Measurements from ENCODE around the gene CCDC187.
"Not testable (repeated sequence)": the region's sequence is repeated elsewhere in the genome, so short reads cannot be mapped to it uniquely, and the experiment has no call there.

Gene CCDC187

DNA sequence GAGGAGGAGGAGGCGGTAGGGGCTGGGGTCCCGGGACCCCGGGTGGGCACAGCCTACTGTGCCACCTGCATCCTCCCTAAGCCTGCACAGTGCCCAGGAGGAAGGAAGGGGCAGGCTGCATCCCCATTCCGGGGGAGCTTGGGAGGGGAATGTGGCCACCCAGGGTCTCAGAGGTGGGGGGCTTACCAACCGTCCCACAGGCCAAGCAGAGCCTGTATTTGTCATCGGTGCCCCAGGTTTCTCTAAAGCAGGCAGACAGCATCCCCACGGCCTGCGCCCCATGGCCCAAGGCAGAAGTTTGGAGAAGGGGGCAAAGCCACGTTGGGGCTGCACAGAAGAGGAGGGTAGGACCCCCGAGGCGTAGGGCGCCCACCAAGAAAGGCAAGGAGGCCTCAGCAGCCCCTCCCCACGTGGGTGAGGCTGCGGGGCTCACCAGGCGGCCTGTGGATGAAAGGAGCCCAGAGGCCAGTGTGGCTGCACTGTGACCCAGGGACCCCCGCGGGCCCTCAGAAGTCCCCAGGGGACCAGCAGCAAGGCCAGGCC lies 22.9 kb upstream of the CCDC187 start:
- DNase-seq, result no peak

DNA sequence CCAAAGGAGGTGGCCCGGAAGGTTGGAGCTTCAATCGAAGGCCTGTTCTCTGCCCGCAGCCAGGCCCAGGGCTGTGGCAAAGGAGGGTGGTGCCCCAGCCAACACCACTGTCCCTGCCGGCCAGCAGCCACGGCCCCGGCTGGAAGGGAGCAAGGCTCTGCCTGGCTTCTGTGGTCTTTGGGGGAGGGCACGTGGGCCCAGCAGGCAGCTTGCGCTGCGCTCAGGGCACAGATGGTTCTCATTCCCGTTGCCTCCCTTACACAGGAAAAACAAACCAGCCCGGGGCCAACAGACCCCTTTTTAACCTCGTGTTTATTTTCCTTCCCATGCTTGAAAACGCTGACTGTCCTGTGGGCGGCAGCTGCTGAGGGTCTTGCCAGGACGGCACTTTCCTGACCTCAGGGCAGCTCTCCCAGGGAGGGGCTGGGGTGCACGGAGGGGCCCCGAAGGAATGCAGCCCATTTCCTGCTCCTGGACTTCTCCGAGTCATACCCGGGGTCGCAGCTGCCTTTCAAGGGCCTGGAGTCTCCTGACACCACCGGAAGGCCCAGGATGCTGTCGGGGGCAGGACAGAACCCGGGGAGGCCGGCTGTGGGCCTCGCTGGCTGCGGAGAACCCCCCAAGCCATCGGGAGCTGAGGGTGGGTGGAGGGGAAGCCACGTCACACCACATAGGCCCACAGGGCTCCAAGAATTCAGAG lies 22.3 kb upstream of the CCDC187 start:
- DNase-seq, result no peak

DNA sequence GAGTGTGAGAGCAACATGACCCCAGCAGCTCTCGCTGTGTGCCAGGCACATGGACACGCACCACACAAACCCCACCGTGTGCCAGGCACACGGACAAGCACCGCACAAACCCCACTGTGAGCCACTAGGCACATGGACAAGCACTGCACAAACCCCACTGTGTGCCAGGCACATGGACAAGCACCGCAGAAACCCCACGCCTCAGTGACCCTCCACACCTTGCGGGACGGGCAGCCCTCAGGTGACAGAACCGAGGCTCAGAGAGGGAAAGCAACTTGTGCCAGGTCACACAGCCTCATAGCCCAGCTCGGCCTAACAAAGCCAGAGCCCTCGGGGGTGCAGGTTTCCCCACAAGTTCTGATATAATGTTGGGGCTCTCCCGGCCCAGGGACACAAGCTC lies 21.5 kb upstream of the CCDC187 start:
- DNase-seq, result no peak

DNA sequence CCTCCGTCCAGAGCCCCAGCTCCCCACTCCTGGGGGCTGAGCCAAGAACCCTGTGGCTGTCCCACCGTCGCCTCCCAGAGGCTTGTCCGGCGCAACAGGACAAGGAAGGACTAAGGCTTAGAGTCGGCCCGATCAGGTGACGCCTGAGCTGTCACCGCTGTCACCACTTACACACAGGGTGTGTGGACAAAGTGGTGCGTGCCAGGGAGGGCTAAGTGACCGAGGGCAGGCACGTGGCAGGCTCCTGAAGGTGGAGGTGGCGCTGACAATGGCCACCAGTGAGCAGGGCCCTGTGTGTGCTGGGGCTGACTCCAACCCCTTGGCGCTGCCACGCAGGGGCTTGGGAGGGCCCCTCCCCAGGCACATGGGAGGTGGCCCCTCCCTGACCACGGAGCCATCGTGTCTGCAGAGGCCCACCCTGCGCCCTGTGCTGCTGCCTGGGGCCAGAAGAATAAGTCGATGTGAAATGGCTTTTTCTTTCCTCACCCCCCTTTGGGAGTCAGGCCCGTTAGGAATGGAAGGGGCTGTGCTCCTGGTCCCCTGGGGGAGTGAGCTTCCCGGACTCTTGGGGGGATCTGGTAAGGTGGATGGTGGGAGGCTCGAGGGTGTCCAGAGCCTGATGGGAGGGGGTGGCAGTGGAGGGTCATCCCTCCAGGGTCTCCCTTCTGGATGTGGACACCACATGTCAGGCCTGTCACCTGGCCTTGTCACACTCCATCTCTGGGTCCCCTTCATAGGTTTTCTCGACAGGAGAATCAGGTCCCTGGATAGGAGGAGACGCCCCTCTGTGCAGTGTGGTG lies 20.8 kb upstream of the CCDC187 start:
- no peak for DNase-seq

DNA sequence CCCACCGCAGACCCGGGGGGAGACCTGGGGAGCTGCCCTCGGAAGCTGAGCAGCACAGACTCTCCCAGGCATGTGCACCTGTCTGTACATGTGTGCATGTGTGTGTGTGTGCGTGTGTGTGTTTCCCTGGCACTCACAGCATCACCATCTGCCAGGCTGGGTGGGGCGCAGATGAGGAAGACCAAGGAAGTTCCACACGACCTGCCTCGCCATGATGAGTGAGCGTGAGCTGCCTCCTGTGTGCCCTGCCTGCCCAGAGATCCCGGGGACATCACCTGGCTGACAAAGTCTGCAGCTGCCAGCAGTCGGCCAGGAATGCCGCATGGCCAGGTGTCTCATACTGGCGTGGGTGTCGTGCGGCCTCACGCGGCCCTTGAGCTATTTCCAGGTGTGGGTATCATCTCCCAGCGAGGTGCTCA lies 19.5 kb upstream of the CCDC187 start:
- no peak for DNase-seq

DNA sequence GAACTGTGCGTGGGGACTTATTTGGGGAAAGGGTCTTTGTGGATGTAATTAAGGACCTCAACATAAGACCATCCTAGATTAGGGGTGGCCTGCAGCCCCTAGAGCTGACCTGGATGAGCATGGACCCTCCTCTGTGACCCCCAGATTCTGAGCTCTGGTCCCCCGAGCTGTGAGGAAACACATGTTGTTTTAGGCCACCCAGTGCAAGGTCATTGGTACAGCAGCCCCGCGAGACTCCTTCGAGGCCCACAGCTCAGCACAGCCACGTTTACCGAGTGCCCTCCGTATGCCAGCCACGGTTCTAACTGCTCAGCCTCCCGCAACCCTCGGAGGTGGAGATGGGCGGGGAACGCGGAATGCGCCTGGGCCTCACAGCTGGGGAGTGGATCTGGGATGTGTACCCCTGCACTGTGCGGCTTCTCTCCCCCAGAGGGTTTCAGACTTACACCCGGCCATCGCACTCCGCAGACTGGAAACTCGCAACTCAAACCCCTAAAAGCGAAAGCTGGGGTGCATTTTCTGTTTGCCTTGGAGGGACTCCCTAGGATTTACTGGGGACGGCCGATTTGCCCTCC lies 18.9 kb upstream of the CCDC187 start:
- DNase-seq, result no peak

DNA sequence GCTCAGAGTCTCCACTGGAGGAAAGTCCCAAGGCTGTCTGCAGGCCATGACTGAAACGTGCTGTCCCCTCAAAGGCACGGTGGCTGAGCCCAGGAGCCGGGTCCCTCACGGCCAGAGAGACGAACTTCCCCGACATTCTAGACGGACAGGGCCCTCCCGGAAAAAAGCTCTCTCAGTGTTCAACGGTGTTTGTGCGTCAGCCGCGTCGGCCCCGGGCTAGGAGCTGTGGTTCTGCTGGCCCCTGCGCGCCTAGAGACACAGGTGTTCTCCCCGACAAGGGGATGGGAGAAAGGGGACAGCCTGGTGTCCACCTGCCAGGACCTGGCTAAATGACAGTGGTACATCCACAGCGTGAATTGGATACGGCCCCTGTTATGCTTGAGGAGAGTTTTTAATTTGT lies 17.7 kb upstream of the CCDC187 start:
- DNase-seq, result no peak

DNA sequence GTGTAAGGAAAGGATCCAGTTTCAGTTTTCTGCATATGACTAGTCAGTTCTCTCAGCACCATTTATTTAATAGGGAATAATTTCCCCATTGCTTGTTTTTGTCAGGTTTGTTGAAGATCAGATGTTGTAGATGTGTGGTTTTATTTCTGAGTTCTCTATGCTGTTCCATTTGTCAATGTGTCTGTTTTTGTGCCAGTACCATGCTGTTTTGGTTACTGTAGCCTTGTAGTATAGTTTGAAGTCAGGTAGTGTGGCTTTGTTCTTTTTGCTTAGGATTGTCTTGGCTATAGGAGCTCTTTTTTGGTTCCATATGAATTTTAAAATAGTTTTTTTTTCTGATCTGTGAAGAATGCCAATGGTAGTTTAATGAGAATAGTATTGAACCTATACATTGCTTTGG lies 17.1 kb upstream of the CCDC187 start:
- not testable (repeated sequence) for DNase-seq

DNA sequence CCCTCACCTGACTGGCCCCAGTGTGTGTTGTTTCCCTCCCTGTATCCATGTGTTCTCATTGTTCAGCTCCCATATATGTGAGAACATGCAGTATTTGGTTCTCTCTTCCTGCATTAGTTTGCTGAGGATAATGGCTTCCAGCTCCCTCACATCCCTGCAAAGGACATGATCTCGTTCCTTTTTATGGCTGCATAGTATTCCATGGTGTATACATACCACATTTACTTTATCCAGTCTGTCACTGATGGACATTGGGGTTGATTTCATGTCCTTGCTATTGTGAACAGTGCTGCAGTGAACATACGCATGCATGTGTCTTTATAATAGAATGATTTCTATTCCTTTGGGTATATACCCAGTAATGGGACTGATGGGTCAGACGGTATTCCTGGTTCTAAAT lies 16.1 kb upstream of the CCDC187 start:
- DNase-seq, result not testable (repeated sequence)

DNA sequence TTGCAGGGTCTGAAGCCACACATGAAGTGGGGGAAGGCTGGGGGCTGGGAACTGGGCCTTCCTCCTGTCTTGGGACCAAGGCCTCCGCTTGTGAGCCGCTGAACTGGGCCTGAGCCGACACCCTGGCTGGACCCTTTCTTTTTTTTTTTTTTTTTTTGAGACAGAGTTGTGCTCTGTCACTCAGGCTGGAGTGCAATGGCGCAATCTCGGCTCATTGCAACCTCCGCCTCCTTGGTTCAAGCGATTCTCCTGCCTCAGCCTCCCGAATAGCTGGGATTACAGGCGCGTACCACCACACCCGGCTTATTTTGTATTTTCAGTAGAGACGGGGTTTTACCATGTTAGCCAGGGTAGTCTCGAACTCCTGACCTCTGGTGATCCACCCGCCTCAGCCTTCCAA lies 15.3 kb upstream of the CCDC187 start:
- DNase-seq, result not testable (repeated sequence)

DNA sequence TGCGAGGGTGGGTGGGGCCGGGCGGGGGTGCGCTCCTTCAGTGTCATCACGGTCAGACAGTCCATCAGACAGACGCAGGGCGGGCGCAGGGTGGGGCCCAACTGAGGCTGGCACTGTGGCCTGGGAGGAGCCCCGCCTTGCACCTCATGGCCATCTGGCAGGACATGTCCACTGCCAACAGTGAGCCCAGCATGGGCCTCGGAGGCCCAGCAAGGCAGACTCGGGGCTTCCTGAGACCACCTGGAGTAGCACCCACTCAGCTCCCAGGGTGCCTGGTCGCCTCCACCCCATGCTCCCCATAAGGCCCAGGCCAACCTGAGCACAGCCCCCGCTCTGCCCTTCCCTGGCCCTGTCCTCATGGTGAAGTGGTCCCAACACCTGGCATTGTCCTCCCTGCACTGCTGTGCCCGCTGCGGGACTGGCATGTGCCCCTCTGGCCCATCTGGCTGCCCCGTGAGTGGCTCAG lies 14.9 kb upstream of the CCDC187 start:
- no peak for DNase-seq

DNA sequence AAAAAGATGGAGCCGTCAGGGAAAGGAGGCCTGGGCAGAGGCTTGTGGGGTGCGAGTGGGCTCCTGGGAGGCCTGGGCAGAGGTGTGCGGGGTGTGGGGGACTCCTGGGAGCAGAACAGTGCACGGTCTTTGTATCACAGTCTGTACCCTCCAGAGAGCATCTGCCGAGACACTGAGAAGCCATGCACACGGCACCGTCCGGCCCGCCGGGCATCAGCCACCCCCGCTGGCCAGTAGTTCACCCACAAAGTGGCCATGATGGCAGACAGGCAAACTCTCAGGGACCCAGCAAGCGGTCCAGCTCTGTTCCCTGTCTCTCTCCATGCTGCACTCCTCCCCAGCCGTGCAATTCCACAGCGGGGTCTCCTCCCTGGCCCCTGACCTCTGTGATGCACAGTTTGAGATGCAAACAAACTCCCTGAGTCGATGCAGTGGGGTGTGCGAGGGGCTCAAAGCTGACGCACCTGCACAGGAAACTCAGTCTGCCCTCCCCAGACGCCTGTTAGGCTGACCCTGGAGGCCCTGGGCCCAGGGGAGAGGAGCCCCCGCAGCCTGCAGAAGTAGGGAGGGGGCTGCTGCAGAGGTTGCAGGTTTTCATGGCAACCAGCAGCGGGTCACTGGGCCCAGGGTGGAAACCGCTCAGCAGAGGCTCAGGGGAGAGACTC lies 14.3 kb upstream of the CCDC187 start:
- DNase-seq, result no peak

DNA sequence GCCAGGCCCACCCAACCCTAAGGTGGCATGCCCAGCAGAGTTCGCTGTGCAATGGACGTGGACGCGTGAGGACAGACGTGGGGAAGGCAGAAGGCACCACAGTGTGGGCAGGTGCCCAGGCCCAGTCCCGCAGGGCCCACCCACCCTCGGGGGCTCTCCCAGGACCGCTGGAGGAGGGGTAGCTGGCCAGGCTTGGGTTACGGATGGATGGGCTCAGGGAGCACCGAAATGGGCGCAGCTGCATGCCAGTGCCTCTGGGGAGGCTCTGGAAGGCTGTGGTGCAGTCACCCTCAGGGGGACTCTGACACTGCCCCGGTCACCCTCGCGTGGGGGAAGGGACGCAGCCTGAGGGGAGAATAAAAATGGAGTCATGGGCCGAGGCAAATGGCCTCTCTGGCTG lies 13.8 kb upstream of the CCDC187 start:
- DNase-seq, result no peak

DNA sequence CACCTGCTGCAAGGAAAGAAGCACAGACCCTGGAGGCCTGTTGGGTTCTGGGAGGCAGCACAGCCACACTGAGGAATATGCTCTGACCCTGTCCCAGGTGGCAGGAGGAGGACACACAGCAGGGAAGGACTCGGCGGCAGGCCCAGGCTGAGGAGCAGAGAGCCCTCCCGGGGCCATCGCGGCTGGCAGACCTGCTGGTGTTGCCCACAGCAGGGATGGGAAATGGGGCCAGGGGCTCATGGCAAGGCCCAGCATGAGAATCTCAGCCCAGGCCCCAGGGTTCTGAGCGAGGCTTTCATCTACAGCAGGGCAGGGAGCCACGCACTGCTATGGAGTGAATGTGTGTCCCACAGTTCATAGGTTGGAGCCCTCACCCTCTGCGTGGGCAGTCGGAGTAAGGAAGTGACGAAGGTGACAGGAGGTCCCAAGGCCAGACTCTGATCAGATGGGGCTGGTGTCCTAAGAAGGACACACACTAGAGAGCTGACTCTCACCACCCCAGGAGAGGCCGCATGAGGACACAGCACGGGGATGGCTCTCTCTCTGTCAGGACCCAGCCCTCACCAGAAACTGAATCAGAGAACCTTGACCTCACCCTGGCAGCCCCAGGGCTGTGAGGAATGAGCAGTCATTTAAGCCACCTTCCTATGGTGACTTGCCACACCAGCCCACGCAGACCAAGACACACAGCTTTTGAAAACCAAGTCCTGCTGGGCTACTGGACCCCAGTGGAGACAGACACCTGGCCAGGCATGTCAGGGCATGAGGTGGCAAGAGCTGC lies 13.2 kb upstream of the CCDC187 start:
- no peak for DNase-seq

DNA sequence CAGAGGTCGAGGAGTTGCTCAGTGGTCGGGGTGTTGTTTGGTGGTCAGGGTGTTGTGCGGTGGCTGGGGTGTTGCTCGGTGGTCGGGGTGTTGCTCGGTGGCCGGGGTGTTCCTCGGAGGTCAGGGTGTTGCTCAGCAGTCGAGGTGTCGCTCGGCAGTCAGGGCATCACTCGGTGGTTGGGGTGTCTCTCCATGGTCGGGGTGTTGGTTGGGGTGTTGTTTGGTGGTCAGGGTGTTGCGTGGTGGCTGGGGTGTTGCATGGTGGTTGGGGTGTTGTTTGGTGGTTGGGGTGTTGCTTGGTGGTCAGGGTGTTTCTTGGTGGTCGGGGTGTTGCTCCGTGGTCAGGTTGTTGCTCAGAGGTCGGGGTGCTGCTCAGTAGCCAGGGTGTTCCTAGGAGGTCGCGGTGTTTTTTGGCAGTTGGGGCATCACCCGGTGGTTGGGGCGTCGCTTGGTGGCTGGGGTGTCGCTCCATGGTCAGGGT lies 12.4 kb upstream of the CCDC187 start:
- DNase-seq, result no peak

DNA sequence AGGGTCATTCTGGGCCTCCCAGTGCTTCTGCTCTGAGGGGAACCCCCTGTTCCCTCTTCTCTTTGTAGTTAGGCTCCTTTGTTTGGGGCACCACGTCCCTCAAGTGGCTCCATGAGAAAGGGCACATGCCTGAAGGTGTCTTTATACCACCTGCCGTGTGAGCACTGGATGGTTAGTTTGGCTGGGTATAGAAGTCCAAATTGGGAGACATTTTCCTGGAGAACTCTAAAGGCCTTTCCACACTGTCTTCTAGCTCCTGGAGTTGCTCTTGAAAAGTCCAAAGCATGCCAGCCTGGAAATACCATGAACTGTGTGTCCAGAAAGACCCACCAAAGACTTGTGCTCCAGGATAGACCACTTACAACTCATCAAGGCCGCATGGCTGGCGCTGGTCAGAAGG lies 11.1 kb upstream of the CCDC187 start:
- no peak for DNase-seq

DNA sequence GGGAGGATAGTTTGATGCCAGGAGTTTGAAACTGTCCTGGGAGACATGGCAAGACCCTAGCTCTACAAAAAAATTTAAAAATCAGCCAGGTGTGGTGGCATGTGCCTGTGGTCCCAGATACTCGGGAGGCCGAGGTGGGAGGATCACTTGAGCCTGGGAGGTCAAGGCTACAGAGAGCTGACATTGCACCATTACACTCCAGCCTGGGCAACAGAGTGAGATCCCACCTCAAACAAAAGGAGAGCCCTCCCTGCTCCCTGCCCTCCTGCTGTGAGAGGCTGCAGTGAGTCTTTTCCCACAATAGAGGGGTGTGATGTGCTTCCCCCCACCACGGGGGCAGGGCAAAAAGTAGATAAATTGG lies 10.1 kb upstream of the CCDC187 start:
- DNase-seq, result no peak

DNA sequence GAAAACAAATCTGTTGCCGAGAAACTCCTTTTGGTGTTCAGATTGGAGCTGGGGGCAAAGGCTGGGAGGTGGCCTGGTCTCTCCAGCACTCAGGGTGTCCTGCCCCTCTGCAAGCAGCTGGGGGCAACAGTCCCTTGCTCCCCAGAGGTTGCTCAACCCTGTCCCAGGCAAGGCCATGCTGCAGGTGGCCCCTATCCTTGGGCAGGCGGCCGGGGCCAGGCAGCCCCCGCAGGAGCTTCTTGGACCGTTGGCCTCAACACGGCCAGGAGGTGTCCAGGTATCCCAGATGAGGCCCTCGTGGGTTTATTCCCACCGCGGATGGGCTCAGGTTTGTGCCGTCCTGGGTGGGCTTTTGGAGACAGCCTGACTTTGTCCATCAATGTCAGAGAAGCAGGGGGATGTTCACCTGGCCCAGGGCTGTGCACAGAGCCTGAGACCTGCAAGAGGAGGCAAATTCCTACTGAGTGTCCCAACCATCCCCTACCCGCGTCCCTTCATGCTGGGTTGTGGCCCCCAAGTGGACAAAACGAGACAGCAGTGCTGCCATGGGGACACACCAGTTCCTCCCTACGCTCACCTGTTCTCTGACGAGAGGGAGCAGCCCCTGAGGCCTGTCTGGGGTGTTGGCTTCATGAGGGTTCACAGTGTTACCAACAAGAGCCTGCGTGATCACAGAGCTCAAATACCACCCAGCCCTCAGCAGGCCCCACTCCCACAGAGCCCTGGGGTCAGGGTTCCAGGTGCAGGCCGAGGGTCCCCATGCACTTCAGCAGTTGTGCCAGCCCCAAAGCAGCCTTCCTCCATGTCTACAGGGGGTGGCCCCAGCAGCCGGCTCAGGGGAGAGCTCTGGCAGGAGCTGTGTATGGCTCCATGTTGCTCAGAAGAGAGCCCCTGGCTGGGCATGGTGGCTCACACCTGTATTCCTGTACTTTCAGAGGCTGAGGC lies 9.5 kb upstream of the CCDC187 start:
- no peak for DNase-seq

DNA sequence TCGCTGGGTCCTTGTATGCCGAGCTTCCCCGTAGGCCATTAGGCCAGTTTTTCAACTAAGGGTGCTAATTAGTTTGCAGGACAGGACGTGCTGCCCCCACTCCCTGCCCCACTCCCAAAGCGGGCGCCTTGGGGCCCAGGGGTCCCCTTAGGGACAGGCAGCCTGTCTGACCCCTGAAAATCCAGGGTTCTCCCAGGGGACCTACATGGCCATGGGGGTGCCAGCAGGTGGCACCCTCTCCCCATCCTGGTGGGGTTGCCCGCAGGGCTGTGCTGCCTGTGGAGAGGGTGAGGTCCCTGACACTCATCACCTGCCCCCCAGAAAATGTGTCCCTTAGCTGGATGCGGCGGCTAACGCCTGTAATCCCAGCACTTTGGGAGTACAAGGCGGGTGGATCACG lies 8.5 kb upstream of the CCDC187 start:
- no peak for DNase-seq

DNA sequence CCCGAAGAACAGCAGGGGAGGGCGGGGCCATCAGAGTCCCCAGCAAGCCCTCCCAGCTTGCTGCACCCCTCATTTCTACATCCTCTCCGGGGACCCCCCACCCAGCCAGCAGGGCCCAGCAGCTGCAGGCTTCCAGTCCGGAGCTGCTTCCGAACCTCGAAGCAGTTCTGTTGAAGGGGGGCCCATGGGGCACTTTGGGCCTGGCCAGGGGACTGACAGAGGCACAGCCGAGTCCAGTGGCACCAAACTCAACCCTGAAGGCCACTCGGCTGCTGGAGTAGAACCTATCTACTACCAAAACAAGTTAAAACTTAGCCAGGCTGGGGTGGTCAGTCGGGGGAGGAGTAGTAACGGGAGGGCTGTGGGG lies 8.1 kb upstream of the CCDC187 start:
- DNase-seq, result no peak
